GM19193 (cell line): ENCODE measurements around the gene RAVER2.

ENCODE experiments used
- POLR2A ChIP-seq: IDR thresholded peaks from 4 replicates; pipeline ENCODE4 v1.6.1; 2011; ENCODE audit not compliant: insufficient read depth, insufficient read length; ENCODE audit errors: extremely low read depth

Gene RAVER2

GRCh38 chr1:64744492-64745180 lies at the start of gene RAVER2:
TSS of gene RAVER2 (plus strand) at chr1:64745075. CDS start at chr1:64745173, 98 bp downstream.
- TF ChIP-seq POLR2A: no peak

- no peak for TF ChIP-seq POLR2A
These were observed 48.0 kb upstream of the RAVER2 start for GRCh38 chr1:64696879-64697278.

GRCh38 chr1:64699327-64699726 lies 45.5 kb upstream of the RAVER2 start:
- TF ChIP-seq POLR2A: no peak

- no peak for TF ChIP-seq POLR2A
These were observed 43.8 kb upstream of the RAVER2 start for GRCh38 chr1:64701071-64701470.

- TF ChIP-seq POLR2A: no peak
These were observed 43.0 kb upstream of the RAVER2 start for GRCh38 chr1:64701886-64702285.

GRCh38 chr1:64703600-64703999 lies 41.3 kb upstream of the RAVER2 start:
- TF ChIP-seq POLR2A: no peak

- no peak for TF ChIP-seq POLR2A
These were observed 39.3 kb upstream of the RAVER2 start for GRCh38 chr1:64705591-64705990.

- no peak for TF ChIP-seq POLR2A
These were observed 33.6 kb upstream of the RAVER2 start for GRCh38 chr1:64711266-64711665.

GRCh38 chr1:64712049-64712448 lies 32.8 kb upstream of the RAVER2 start:
- no peak for TF ChIP-seq POLR2A

GRCh38 chr1:64715186-64715585 lies 29.7 kb upstream of the RAVER2 start:
- TF ChIP-seq POLR2A: no peak

- no peak for TF ChIP-seq POLR2A
These were observed 23.7 kb upstream of the RAVER2 start for GRCh38 chr1:64721135-64721534.

GRCh38 chr1:64721576-64722145 lies 23.2 kb upstream of the RAVER2 start:
- TF ChIP-seq POLR2A: no peak

GRCh38 chr1:64727861-64728260 lies 17.0 kb upstream of the RAVER2 start:
- no peak for TF ChIP-seq POLR2A

GRCh38 chr1:64733581-64734286 lies 11.1 kb upstream of the RAVER2 start:
- no peak for TF ChIP-seq POLR2A

GRCh38 chr1:64734287-64734652 lies 10.6 kb upstream of the RAVER2 start:
- TF ChIP-seq POLR2A: no peak

- no peak for TF ChIP-seq POLR2A
These were observed 852 bp upstream of the RAVER2 start for GRCh38 chr1:64743954-64744491.

GRCh38 chr1:64745181-64745985 lies 508 bp downstream of the RAVER2 start:
- no peak for TF ChIP-seq POLR2A
